ENCODE measurements around the gene ERCC8.

Gene ERCC8

GRCh38 chr5:60852940-60853339, 91.9 kb downstream of the ERCC8 start:
- no peak for TF ChIP-seq CTCF (IDR thresholded peaks at IDR 0.05; ENCODE audit: low read depth, low read length)
- no peak for DNase-seq
- H3K27ac ChIP-seq, result no peak overlapping the region

GRCh38 chr5:60852317-60852716, 92.6 kb downstream of the ERCC8 start:
- H3K27ac ChIP-seq, result no peak overlapping the region
- H3K9me3 ChIP-seq (ENCODE audit: severe bottlenecking), result no peaks in the 10 kb centered on the region
- no peaks in the 10 kb centered on the region for H3K27me3 ChIP-seq (ENCODE audit: insufficient read depth, low read depth, severe bottlenecking)
- no peak for TF ChIP-seq CTCF (IDR thresholded peaks at IDR 0.05; ENCODE audit: low read depth, low read length)
- DNase-seq, result no peak
- H3K4me3 ChIP-seq (ENCODE audit: low read depth, low read length), result no peak overlapping the region
- no peaks in the 10 kb centered on the region for H3K36me3 ChIP-seq

More at GRCh38 chr5:60852940-60853339, 91.9 kb downstream of the ERCC8 start:
- Histone ChIP-seq H3K4me3 (ENCODE audit: low read depth, low read length) (no peak overlapping the region), H3K27me3 (ENCODE audit: insufficient read depth, low read depth, severe bottlenecking) (no peaks in the 10 kb centered on the region), H3K36me3 (no peaks in the 10 kb centered on the region), H3K9me3 (ENCODE audit: severe bottlenecking) (no peaks in the 10 kb centered on the region)

- TF ChIP-seq CTCF (IDR thresholded peaks at IDR 0.05; ENCODE audit: low read depth, low read length), result no peak
- H3K4me3 ChIP-seq (ENCODE audit: low read depth, low read length), result no peak overlapping the region
- H3K27ac ChIP-seq, result no peak overlapping the region
- no peak for DNase-seq
- H3K36me3 ChIP-seq, result no peaks in the 10 kb centered on the region
- no peaks in the 10 kb centered on the region for H3K9me3 ChIP-seq (ENCODE audit: severe bottlenecking)
- H3K27me3 ChIP-seq (ENCODE audit: insufficient read depth, low read depth, severe bottlenecking), result no peaks in the 10 kb centered on the region
Observed at GRCh38 chr5:60851626-60852025, 93.2 kb downstream of the ERCC8 start.

- Histone ChIP-seq H3K27me3 (ENCODE audit: insufficient read depth, low read depth, severe bottlenecking) (no peaks in the 10 kb centered on the region), H3K4me3 (ENCODE audit: low read depth, low read length) (no peak overlapping the region), H3K36me3 (no peaks in the 10 kb centered on the region), H3K27ac (no peak overlapping the region), H3K9me3 (ENCODE audit: severe bottlenecking) (no peaks in the 10 kb centered on the region)
- no peak for TF ChIP-seq CTCF (IDR thresholded peaks at IDR 0.05; ENCODE audit: low read depth, low read length)
- DNase-seq, result no peak
Observed at GRCh38 chr5:60846298-60846697, 98.6 kb downstream of the ERCC8 start.

- TF ChIP-seq CTCF (IDR thresholded peaks at IDR 0.05; ENCODE audit: low read depth, low read length), result peak; percentile 58
- Histone ChIP-seq H3K36me3 (no peaks in the 10 kb centered on the region), H3K4me3 (ENCODE audit: low read depth, low read length) (peak within 1 kb of the TSS; percentile 93), H3K27ac (peak within 1 kb of the TSS; percentile 34), H3K9me3 (ENCODE audit: severe bottlenecking) (no peaks in the 10 kb centered on the region), H3K27me3 (ENCODE audit: insufficient read depth, low read depth, severe bottlenecking) (no peaks in the 10 kb centered on the region)
- DNase-seq, result peak; percentile 89
Observed at GRCh38 chr5:60843936-60844905, 100.6 kb downstream of the ERCC8 start, which contains the start of gene ELOVL7. Gene ELOVL7 (minus strand): TSS chr5:60844269. CDS start chr5:60787397, 56,872 bp downstream.
